ENCODE data around the gene CAMK1D.
A peak's percentile ranks its signal among the peaks of the same experiment; 100 is the strongest.
"Not testable (repeated sequence)": the region's sequence is repeated elsewhere in the genome, so short reads cannot be mapped to it uniquely, and the experiment has no call there.

Gene CAMK1D

DNA sequence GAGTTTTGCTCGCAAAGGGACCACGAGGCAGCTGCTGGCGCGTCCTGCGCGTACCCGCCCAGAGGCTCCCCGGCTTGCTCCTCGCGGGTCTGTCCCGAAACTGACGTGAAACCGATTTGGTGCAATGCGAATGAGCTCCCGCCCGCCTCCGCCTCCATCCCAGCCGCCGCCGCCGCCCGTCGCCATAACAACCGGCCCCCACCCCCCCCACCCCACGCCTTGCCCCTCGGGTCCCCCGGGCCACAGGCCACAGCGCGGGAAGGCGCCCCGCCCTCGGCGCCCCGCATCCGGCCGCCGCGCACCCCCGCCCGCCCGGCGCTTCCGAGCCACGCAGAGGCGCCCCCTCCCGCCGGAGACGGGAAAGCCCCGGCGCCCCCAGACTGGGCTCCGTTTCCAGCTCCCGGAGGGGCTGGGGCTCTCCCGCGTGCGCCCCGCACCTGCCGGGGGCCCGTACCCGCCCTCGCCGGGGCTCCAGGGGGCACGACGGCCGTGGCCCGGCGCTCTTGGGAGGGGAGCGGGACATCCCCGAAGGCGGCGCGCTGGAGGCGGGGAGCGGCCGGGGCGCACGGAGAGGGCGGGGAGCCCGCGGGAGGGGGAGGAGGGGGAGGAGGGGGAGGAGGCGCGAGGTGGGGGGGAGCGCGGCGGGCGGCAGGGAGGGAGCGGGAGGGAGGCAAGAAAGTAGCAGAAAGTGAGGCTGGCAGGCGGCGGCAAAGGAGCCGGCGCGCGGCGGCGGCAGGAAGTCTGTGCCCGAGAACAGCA, at the start of gene CAMK1D:
Gene CAMK1D, plus strand, starts transcription at position 678 of the 759 bp plus-strand sequence.
- DNase-seq: peak; percentile 47

DNA sequence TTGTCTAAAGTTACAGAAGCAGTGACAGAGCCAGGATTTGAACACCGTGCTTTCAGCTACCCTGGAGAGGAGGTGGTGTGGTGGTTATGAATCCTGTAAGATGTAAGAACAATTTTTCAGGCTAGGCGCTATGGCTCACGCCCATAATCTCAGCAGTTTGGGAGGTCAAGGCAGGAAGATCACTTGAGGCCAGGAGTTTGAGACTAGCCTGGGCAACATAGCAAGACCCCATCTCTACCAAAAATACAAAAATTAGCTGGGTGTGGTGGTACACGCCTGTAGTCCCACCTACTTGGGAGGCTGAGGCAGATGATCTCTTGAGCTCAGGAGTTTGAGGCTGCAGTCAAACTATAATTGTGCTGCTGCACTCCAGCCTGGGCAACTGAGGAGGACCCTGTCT, 48.3 kb upstream of the CAMK1D start:
- DNase-seq: not testable (repeated sequence)

DNA sequence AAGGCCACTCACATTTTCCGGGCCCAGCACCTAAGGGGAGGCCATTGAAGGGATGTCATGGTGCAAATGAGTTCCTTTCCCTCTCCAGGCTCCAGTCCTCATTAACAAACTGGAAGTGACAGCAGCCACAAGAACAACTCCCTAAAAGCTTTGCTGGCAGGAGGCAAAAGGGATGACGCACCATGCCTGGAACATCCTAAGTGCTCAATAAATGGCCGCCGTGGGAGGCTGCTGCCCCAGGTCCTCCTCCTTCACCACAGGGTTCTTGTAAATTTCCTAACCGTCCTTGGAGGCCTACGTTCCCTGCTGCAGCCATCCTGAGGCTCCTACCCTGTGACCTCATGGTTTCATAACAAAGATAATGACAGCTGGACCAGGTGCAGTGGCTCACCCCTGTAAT, 41.3 kb upstream of the CAMK1D start:
- no peak for DNase-seq

DNA sequence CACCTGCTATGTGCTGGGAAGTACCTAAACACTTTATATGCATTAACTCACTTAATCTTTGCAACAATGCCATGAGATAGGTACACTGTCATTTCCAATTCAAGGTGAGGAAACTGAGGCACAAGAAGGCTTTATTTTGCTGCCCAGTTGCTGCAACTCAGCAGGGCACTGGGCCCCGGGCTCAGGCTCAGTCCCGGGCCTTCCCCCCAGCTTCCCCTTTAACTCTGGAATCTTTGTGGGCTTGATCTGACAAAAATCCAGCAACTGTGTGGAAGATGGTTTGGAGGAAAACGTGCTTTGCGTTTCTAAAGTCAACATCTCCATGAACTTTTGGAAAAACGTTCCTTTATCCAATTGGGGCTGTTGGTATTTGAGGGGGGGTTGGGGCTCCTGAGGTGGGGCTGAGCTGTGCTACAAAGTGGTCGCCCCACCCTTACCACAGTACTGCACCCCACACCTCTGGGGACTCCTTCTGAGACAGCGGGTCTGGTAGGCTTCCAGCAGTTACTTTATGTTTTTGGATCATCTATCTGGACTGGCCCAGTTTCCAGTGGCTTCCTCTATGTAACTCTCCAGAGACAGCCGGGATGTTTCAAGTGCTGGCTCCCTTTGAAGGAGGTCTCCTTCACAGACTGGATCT, 40.5 kb upstream of the CAMK1D start:
- DNase-seq: no peak

DNA sequence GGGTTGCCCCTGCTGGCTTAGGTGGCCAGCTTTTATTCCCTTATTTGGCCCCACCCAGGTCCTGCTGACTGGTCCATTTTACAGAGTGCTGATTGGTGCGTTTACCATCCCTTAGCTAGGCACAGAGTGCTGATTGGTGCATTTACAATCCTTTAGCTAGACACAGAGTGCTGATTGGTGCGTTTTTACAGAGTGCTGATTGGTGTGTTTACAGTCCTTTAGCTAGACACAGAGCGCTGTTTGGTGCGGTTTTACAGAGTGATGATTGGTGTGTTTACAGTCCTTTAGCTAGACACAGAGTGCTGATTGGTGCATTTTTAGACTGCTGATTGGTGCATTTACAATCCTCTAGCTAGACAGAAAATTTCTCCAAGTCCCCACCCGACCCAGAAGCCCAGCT, 39.6 kb upstream of the CAMK1D start:
- not testable (repeated sequence) for DNase-seq

DNA sequence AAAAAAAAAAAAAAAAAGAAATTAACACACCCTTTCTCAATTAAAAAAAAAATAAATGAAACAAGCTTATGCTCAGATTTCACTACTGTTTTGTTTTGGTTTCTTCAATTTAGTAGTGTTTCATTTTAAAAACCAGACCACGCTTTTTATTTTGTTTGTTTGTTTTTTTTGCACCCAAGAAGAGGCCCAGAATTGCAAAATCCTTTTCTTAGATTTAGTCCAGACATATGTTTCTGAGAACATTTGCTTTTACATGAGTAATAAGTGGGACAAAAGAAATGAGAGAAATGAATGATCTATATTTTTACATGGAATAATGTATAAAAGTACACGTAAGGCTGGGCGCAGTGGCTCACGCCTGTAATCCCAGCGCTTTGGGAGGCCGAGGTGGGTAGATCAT, 34.5 kb upstream of the CAMK1D start:
- no peak for DNase-seq

DNA sequence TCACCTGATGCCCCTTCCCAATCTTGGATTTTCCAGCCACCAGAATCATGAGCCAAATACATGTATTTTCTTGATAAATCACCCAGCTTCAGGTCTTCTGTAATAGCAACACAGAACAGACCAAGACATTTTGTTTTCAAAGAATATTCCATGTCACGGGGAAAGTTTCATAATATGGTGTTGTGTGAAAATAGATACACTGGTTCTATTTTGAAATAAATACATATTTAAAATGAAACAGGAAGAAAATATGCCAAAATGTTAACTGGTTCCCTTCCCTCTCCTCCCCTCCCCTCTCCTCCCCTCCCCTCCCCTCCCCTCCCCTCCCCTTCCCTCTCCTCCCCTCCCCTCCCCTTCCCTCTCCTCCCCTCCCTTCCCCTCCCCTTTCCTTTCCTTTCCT, 30.3 kb upstream of the CAMK1D start:
- no peak for DNase-seq

DNA sequence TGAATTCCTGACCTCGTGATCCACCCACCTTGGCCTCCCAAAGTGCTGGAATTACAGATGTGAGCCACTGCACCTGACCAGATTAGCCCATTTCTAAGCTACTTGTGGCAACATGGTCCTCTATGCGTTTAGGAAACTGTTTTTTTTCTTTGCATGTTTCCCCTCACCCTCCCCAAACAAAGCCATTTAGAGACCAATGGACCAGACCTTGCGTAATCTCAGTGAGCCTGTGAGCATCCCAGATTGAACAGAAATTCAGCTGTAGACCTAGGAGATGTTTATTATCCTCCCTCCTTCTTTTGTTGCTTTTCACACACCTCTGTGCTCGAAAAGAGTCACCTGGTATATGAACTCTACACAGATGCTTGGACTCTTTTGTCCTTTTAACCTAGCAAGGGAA, 28.5 kb upstream of the CAMK1D start:
- DNase-seq: no peak

DNA sequence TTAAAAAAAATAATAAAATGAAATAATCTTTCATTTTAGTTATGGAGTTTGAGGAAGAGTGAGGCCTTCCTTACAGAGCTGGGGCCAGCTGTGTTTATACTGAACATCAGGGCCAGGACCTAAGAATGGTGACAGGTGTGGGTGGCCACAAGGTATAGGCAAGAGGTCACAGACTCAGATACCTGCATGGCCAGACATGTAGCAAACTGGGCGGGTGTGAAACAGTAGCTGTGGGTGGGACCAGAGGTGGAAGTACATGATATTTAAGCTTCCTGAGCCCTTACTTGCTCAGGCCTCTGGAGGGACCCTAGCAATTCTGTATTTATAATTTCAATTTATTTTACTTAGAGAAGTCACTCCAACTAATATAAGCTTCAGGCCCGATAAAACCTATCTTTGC, 27.7 kb upstream of the CAMK1D start:
- DNase-seq: no peak

DNA sequence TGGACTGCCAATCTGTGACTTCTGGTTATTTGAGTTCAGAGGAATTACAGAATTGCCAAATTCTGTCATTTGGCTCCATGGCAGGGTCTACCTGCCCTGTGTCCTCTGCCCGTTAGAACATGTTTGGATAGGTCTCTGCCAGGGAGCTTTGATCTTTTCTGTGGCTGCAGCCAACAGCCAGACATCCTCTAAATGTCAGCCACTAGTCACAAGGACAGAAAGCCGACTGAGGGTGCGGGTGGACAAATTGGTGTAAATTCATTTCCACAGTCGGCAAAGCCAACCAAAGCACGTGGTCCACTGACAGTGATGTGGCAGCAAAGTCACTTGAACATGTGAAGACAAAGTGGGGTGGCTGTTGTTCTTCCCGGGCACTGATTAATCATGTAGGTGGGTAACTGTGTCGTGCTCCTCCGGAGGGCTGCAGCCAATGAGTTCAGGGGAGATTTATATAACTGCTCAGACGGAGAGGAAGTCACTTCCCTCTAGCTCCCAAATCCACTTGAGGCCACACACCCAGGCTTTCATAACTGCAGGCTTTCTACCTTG, 26.7 kb upstream of the CAMK1D start:
- DNase-seq: no peak

DNA sequence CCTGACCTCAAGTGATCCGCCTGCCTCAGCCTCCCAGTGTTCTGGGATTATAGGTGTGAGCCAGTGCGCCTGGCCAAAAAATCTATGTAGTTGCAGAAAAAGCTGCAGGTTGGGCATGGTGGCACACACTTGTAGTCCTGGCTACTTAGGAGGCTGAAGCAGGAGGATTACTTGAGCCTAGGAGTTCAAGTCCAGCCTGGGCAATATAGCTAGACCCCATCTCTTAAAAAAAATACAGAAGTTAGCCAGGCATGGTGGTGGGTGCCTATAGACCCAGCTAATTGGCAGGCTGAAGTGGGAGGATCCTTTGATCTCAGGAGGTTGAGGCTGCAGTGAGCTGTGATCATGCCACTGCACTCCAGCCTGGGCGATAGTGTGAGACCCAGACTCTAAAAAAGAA, 24.8 kb upstream of the CAMK1D start:
- DNase-seq: no peak

DNA sequence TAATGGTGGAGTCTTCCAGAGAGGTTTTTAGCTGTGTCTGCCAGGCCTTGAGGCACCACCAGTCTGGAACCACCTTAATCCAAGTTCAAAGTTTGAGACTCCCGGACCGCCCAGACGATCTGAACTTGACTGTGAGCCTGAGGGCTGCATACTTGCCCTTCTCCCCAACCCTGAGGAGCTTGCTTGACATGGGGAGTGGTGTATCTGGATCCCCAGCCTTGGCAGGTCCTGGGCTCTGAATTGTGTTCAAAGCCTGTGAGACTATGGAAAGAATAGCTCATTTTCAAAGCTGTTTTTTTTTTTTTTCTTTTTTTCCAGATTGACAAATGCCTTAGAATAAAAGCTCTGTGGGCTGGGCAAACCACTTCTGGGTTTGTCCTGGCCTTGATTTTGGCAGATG, 22.3 kb upstream of the CAMK1D start:
- DNase-seq: no peak

DNA sequence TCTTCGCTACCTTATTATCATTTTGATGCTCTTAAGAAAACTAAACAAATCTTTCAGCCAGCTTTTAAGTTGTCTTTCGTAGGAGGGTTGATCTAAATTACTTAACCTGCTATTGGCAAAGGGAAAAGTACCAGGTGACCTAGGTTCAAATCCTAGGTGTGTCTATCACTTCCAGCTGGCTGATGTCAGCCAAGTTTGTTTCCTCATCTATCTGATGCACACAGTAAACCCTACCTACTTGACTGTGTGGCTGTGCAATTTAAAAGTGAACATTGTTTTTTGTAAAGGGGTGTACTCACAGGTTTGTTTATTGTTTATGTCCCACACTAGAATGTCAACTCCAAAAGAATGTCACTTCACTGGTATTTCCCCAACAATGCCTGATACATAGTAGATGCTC, 21.9 kb upstream of the CAMK1D start:
- DNase-seq: no peak

DNA sequence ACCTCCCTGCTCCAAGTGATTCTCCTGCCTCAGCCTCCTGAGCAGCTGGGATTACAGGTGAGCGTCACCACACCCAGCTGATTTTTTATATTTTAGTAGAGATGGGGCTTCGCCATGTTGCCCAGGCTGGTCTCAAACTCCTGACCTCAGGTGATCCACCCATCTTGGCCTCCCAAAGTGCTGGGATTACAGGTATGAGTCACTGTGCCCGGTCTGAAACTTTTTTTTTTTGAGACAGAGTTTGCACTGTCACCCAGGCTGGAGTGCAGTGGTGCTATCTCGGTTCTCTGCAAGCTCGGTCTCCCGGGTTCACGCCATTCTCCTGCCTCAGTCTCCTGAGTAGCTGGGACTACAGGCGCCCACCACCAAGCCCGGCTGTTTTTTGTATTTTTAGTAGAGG, 21.0 kb upstream of the CAMK1D start:
- not testable (repeated sequence) for DNase-seq

DNA sequence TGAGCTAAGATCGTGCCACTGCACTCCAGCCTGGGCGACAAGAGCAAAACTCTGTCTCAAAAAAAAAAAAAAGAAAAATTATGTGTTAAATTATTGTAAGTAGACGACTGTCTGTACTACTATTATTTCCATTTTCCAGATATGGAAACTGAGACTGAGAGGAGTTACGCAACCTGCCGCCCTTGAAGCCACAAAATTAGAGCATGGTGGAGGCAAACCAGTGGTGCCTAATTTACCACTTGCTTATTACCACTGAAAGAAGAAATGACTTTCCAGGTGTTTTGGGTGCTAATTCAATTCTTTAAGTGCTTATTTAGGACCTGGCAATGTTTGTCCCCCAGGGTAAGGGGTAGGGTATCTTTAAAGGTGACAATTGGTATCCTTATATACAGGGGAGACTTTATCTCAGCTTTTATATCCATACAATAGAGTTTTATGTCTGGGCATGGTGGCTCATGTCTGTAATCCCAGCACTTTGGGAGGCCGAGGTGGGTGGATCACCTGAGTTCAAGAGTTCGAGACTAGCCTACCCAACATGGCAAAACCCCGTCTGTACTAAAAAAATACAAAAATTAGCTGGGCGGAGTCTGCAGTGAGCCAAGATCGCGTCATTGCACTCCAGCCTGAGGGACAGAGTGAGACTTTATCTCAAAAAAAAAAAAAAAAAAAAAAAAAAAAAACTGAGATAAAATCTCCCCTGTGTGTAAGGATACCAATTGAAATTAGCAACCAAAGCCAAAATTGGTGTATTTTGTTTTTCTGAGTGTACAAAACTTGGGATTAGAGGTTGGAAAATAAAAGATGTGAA, 16.6 kb upstream of the CAMK1D start:
- no peak for DNase-seq

DNA sequence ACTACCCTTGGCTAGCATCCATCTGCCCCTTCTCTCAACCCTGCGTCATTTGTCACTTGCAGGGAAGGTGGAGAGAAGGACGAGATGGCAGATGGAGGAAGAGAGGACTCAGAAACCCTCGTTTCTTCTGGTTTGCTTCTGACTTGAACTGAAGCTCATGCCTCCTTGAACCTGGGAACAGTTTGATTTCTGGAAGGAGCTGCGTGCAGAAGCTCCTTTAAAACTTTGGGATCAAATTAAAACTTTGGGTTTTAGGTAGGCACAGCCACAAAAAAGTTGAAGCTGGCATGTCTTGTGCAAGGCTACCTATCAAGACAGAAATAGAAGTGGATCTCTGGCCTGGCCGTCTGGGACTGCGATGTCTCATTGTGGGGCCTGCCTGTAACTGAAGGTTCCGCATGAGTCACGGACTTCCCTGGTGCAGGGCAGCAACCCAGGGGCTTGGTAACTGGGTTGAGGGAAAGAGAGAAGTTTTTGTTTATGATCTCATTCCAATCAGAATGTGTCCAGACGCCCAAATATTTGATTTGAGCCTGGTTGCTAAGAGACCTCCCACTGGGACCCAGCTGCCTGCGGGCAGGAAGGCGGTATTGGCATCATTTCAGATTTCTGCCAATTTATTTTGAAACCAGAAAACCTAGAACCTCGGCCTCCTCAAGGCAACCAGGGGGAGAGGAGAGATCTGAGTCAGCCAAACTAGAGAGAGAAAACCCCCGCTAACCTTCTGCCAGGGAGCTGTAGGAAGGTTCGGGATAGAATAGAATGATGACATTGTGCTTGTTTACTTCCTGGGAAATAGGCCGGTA, 15.8 kb upstream of the CAMK1D start:
- peak; percentile 61 for DNase-seq

DNA sequence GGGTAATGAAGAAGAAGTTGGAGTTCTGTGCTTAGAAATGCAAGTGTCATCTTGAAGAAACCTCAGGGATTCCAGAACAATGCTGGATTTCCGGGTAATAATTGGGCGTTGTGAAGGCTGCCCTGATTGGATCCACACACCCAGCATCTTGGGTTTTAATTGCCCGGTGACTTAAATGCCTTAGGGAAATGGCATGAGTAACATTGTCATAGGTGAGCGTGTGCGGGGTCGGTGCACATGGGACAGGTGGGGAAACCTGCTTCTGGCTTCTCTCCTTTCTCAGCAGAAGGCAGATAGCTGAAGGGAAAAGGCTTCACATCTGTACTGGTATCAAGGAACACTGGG, 15.2 kb upstream of the CAMK1D start:
- DNase-seq: no peak

DNA sequence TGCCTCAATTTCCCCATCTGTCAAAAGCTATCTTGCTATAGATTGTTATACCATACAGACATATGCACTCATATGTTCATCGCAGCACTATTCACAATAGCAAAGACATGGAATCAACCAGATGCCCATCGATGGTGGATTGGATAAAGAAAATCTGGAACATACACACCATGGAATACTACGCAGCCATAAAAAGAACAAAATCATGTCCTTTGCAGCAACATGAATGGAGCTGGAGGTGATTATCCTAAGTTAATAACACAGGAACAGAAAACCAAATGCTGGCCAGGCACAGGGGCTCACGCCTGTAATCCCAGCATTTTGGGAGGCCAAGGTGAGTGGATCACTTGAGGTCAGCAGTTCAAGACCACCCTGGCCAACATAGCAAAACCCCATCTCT, 14.2 kb upstream of the CAMK1D start:
- DNase-seq: not testable (repeated sequence)

DNA sequence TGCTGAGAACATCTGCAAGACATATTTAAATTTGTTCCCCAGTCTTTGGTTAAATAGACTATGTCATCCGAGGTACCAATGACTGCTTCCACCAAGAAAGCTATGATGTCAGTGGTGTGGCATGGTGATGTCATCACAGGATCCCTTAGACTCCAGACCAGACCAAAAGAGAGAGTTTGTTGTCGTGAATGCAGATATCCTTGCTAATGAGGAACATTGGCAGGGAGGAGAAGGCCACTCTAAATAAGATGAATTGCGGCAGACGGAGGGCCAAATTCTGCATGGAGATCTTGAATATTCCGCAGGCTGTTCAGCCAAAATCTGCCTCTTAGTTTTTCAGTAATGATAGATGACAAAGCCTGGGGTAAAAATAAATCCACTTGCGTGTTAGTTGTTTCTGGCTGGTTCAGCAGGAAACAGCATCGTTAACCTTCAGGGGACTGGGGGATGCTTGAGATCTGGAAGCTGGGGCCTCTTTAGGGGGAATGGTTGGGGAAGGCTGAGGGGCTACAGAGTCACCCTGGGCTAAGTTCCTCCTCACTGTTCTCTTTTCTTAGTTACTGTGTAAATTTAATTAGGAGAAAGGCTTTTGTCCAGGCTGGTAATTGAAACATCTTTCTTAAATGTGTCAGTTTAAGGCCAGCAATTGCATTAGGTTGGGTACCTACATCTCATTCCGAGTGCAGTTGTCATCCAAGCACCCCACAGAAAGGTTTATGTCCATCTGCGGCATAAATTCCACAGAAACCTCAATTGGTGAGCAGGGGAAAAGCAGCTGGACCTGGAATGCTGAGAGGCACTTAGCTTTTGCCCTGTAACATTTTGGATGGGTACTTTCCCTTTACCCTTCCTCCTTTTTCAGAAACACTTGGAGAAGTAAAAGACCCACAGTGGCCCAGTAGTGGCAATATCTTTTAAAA, 11.6 kb upstream of the CAMK1D start:
- DNase-seq: no peak

DNA sequence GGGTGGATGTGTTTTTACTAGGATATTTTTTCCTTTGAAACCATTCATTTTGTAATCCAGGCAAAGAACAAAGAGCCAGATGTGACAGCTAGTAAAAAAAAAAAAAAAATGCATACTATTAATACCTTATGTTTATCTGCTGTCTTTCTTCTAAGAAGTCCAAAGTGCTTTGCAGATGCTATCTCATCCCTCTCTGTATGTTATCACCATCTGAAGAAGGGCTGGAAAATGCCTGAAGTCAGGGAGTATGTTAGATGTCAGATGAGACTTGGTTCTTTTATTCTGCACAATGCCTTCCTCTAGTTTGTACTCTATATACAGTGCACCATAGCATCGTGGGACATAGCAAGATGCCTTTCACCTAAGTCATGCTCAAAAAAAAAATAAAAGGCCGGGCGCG, 10.4 kb upstream of the CAMK1D start:
- no peak for DNase-seq

DNA sequence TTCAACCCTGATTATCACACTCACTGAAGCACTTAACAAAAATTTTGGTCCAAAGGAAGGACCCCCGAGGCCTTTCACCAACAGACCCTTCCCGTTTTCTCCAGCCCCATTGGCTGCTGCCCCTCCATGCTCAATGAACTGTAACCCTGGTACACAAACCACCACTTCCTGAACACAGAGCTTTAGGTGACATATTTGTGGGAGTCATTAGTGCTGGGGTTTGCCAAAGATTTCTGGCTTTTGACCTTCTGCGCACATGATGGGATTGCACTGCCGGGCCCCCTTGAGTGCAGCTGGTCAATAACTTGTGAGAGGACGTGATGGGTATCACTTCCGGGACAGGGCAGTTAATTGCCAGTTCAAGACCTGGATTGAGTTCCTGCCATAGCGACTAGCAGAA, 9.0 kb upstream of the CAMK1D start:
- no peak for DNase-seq

DNA sequence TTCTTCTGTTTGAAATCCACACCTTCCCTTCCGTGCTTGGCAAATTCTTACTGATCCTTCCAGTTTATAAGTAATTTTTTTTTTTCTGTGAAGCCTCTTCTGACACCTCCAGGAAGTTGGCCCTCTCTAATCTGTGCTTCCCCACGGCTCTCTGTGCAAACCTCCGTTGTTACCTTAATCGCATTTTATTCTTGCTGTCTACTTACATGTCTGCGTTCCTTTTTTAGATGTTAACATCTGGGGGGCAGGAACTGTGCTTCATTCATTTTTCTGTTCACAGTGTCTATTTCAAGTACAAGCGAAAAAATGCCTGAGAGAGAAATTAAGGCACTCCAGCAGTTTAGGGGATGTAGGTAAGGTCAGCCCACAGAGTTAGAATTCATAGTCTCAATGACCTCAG, 8.4 kb upstream of the CAMK1D start:
- DNase-seq: no peak
